ENCODE data around the gene P2RY2. TPM values are rescaled to one million over a fixed set of nuclear protein-coding genes. Genes with fewer than 3 reads are reported as not detected.

The P2RY2 gene
- total and polyA plus RNA-seq, 9 of the 15 experiments (the other 6 are each of a cell fraction or from before 2014, with no cell fraction given) = not detected

DNA sequence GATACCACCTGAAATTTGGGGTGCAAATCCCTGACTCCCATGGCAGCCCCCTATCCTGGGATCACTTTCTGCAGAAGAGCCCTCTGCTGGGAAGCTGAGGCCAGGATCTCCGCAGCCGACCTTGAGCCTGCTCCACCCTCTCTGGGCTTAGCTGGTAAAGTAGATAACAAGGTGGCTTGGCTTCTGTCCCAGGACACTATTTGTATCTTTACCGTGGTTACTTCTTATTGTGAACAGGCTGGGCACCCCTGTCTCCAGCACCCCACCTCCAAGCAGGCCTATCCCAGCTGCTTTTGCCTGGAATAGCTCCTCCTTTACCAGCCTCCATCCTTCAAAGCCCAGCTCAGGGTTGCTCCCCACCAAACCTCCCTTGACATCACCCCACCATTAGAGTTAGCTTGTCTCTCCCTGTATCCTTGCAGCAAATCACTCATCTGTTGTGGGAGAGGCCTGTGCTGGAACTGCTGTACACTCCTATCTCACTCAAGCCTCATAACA is 35.2 kb upstream of the P2RY2 start (continued):
- TF ChIP-seq, protein P1, sequence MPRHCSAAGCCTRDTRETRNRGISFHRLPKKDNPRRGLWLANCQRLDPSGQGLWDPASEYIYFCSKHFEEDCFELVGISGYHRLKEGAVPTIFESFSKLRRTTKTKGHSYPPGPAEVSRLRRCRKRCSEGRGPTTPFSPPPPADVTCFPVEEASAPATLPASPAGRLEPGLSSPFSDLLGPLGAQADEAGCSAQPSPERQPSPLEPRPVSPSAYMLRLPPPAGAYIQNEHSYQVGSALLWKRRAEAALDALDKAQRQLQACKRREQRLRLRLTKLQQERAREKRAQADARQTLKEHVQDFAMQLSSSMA (CRISPR knock-in tag; IDR thresholded peaks at IDR 0.05) = no peak
- TF ChIP-seq, protein P2, sequence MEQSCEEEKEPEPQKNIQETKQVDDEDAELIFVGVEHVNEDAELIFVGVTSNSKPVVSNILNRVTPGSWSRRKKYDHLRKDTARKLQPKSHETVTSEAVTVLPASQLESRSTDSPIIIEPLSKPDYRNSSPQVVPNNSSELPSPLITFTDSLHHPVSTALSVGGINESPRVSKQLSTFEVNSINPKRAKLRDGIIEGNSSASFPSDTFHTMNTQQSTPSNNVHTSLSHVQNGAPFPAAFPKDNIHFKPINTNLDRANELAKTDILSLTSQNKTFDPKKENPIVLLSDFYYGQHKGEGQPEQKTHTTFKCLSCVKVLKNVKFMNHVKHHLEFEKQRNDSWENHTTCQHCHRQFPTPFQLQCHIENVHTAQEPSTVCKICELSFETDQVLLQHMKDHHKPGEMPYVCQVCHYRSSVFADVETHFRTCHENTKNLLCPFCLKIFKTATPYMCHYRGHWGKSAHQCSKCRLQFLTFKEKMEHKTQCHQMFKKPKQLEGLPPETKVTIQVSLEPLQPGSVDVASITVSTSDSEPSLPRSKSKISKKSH (CRISPR knock-in tag; IDR thresholded peaks at IDR 0.05) = no peak
- TF ChIP-seq U2AF2 (optimal IDR thresholded peaks at IDR 0.05; ENCODE audit: low read depth, low read length) (no peak), MYNN (IDR thresholded peaks at IDR 0.05) (peak; percentile 18; the same call in 1 of the 2 replicates), MYNN (CRISPR knock-in tag; IDR thresholded peaks at IDR 0.05) (no peak), ZBTB1 (CRISPR knock-in tag; IDR thresholded peaks at IDR 0.05; ENCODE audit: borderline replicate concordance, low read depth) (no peak), ZNF354B (CRISPR knock-in tag; IDR thresholded peaks at IDR 0.05) (no peak), BACH1 (tag; IDR thresholded peaks at IDR 0.05) (no peak), LCOR (CRISPR knock-in tag; IDR thresholded peaks at IDR 0.05) (0 out of 2 replicates have a peak, but pooled peaks have one; percentile 67), ZNF589 (CRISPR knock-in tag; IDR thresholded peaks at IDR 0.05; ENCODE audit: low read depth) (no peak), CCNT2 (IDR thresholded peaks at IDR 0.05; ENCODE audit: borderline replicate concordance, extremely low read depth, insufficient read length, low read depth, low read length) (peak; percentile 54), FOXJ2 (tag; IDR thresholded peaks at IDR 0.05) (peak; percentile 93), GTF2F1 (IDR thresholded peaks at IDR 0.05; ENCODE audit: low read depth, low read length) (no peak), FIP1L1 (IDR thresholded peaks at IDR 0.05; ENCODE audit: low read depth, low read length, poor library complexity, severe bottlenecking) (no peak), E2F3 (CRISPR knock-in tag; IDR thresholded peaks at IDR 0.05) (no peak), ZC3H11A (IDR thresholded peaks at IDR 0.05; ENCODE audit: low read depth, low read length) (no peak)
- TF ChIP-seq, protein P3, sequence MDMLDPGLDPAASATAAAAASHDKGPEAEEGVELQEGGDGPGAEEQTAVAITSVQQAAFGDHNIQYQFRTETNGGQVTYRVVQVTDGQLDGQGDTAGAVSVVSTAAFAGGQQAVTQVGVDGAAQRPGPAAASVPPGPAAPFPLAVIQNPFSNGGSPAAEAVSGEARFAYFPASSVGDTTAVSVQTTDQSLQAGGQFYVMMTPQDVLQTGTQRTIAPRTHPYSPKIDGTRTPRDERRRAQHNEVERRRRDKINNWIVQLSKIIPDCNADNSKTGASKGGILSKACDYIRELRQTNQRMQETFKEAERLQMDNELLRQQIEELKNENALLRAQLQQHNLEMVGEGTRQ (CRISPR knock-in tag; IDR thresholded peaks at IDR 0.05) = no peak
- TF ChIP-seq, protein P4, sequence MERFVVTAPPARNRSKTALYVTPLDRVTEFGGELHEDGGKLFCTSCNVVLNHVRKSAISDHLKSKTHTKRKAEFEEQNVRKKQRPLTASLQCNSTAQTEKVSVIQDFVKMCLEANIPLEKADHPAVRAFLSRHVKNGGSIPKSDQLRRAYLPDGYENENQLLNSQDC (CRISPR knock-in tag; IDR thresholded peaks at IDR 0.05) = no peak
- TF ChIP-seq, protein P5, sequence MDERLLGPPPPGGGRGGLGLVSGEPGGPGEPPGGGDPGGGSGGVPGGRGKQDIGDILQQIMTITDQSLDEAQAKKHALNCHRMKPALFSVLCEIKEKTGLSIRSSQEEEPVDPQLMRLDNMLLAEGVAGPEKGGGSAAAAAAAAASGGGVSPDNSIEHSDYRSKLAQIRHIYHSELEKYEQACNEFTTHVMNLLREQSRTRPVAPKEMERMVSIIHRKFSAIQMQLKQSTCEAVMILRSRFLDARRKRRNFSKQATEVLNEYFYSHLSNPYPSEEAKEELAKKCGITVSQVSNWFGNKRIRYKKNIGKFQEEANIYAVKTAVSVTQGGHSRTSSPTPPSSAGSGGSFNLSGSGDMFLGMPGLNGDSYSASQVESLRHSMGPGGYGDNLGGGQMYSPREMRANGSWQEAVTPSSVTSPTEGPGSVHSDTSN (CRISPR knock-in tag; IDR thresholded peaks at IDR 0.05; ENCODE audit: low read depth) = no peak
- TF ChIP-seq, protein P5 (tag; conservative IDR thresholded peaks at IDR 0.05; ENCODE audit: low read depth) = peak; percentile 32; the same call in 1 of the 2 replicates

Data from K562 (cell line).